SH-SY5Y (cell line): ENCODE results near the gene CTIF.

Experiments used
- GATA2 ChIP-seq: IDR thresholded peaks from 2 replicates; pipeline ENCODE4 v1.6.1; 2011; ENCODE audit warnings: mild to moderate bottlenecking, low read depth, low read length
- GATA3 ChIP-seq: IDR thresholded peaks from 2 replicates; pipeline ENCODE4 v1.6.1; 2011; ENCODE audit warnings: low read depth, mild to moderate bottlenecking, low read length, moderate library complexity

DNA sequence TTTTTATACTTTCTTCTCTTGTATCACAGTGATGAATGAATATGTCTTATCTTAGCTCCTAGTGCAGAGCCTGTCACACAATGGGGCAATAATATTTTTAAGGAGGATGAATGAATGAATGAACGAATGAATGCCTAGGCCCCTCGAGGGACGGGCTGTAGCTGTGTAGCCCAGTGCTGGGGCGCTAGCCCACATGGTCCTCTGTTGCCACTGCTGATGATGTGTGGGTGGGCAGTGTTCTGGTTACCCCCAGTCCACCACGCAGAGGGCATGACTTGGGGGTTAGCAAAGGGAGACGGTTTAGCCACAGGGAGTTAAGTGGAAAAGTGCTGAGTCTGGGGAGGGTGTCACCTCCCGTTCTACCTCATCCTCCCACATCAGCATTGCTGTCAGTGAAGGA is 277.7 kb downstream of the CTIF start:
- TF ChIP-seq GATA2 (no peak), GATA3 (no peak)
